Measurements from ENCODE around the gene ACAP1.
A peak's percentile ranks its signal among the peaks of the same experiment; 100 is the strongest.

The ACAP1 gene

DNA sequence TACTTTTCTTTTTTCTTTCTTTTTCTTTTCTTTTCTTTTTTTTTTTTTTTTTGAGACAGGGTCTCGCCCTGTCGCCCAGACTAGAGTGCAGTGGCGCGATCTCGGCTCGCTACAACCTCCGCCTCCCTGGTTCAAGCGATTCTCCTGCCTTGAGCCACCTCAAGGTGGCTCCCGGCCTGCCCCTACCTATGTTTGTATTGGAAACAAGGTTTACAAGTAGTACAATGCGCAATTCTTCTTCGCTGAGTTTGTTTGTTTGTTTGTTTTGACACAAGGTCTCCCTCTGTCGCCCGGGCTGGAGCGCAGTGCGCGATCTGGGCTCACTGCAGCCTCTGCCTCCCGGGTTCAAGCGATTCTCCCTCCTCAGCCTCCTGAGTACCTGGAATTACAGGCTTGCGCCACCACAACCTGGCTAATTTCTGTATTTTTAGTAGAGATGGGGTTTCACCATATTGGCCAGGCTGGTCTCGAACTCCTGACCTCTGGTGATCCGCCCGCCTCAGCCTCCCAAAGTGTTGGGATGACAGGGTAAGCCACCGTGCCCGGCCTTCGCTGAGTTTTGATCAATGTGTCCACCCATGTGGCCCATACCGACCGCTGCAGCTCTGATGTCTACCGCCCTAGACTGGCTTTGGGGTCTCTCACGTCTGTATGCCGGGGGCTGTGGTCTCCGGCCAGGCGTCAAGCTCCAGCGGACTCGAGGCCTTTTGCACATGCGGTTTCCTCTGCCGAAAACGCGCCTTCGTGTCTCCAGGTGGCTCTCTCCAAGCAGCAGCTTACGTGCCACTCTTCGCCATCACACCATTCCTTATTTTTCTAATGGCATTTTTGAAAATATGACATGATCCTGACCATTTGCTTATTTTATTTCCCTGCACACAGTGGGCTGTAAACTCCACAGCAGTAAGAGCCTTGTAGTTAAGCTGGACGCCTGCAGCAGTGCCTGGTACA is 40.8 kb upstream of the ACAP1 start:
- peaks cover 42% of the 10 kb centered on the region for H3K4me1 ChIP-seq
- peak overlapping the region; percentile 85 for H3K4me2 ChIP-seq
- TF ChIP-seq Cebpa-rat (IDR thresholded peaks at IDR 0.05), result no peak
- no peak overlapping the region for H3K27ac ChIP-seq
- no peaks in the 10 kb centered on the region for H3K9me3 ChIP-seq
- peak overlapping the region; percentile 52 for H3K4me3 ChIP-seq
- H3K27me3 ChIP-seq, result peaks cover 62% of the 10 kb centered on the region
- H3K36me3 ChIP-seq, result no peaks in the 10 kb centered on the region
- no peak overlapping the region for H3K9ac ChIP-seq
- H4K20me1 ChIP-seq, result no peaks in the 10 kb centered on the region

DNA sequence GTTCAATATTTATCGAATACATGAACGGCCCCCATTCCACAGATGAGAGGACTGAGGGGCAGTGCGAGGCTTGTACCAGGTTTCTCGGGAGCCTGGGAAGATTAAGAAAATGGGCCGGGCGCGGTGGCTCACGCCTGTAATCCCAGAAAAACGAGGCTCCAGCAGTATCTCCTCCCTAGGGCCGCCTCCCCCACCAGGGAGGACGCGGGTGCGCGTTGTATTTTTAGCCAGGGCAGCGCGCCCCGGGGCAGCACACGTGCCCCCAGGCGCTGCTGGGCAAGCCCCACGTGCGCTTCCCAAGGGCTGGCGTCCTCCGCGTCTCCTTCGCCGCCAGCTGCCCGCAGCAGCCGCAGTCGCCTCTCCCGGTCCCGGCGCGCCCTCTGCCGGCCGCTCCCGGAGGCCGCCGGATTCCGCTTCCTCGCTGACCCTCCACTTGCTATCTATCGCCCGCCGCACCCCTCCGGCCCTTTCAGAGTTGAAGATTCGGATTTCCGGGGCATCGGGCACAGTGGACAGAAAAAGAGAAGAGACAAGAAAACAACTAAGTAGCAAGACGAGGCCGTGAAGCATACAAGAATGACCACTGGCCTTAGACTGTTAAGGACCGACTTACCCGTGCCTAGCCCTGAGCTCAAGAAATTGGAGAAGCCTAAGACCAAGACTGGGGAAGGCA is 40.0 kb upstream of the ACAP1 start:
- Histone ChIP-seq H4K20me1 (no peaks in the 10 kb centered on the region), H3K9me3 (no peaks in the 10 kb centered on the region), H3K4me1 (peaks cover 42% of the 10 kb centered on the region), H3K4me3 (peak overlapping the region; percentile 40), H3K27me3 (peaks cover 59% of the 10 kb centered on the region), H3K36me3 (no peaks in the 10 kb centered on the region), H3K9ac (no peak overlapping the region), H3K4me2 (peak overlapping the region; percentile 85), H3K27ac (no peak overlapping the region)
- TF ChIP-seq Cebpa-rat (IDR thresholded peaks at IDR 0.05), result no peak

DNA sequence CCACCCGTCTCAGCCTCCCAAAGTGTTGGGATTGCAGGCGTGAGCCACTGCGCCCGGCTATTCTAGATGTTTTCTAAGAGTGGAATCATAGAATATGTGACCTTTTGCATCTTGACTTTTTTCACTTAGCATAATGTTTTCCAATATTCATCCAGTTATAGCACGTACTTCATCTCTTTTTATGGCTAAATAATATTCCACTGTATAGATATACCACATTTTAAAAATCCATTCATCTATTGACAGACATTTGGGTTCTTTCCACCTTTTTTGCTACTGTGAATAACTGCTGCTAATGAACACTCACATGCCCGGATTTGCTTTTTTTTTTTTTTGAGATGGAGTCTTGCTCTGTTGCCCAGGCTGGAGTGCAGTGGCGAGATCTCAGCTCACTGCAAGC is 32.1 kb upstream of the ACAP1 start:
- no peak for TF ChIP-seq Cebpa-rat (IDR thresholded peaks at IDR 0.05)
- H3K27ac ChIP-seq, result no peak overlapping the region
- H3K9me3 ChIP-seq, result no peaks in the 10 kb centered on the region

DNA sequence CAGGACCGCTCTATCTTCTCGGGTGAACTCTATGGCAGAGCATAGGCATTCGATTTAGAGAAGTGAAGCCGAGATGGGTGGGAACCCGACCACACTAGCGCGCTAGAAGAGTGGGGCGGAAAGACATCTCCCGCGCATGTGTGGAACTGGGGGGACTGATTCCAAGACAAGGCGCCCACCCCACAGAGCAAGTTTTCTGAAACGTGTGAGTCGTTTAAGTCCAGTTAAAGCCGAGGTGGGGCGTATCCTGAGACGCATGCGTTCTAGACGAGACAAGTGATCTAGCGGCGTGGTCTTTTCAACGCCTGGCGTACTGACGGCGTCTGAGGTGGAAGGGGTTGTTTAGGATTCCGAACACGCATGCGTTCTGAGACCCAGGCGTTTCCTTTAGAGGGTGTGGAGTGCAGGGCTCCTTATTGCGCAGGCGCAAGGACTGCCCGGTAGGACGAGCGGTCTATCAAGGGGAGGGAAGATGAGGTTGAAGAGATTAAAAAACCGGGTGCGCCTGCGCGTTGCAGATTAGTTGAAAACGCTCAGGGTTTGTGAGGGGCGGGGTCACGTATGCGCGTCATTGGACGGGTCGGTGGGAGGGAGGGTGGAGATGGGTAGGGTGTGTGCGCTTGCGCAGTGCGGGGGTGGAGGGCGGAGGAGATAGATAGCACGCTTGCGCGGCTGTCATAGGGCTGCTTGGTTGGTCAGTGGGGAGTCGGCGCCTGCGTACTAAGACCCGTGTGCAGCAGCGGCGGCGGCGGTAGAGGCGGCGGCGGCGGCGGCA is 29.2 kb upstream of the ACAP1 start, which contains the start of gene EIF5A:
TSS of gene EIF5A (plus strand) at position 718 of the 775 bp plus-strand sequence. CDS start 2,008 bp downstream, outside the sequence.
- H3K9ac ChIP-seq, result peak within 1 kb of the TSS; percentile 99
- H3K4me1 ChIP-seq, result peaks cover 35% of the 10 kb centered on the region
- no peaks in the 10 kb centered on the region for H3K9me3 ChIP-seq
- no peaks in the 10 kb centered on the region for H3K27me3 ChIP-seq
- no peak for TF ChIP-seq Cebpa-rat (IDR thresholded peaks at IDR 0.05)
- H4K20me1 ChIP-seq, result peaks cover 41% of the 10 kb centered on the region
- H3K36me3 ChIP-seq, result peaks cover 30% of the 10 kb centered on the region
- H3K4me3 ChIP-seq, result peak within 1 kb of the TSS; percentile 85
- peak within 1 kb of the TSS; percentile 89 for H3K4me2 ChIP-seq
- H3K27ac ChIP-seq, result peak within 1 kb of the TSS; percentile 98

More for the DNA sequence above, 32.1 kb upstream of the ACAP1 start:
- no peaks in the 10 kb centered on the region for H3K27me3 ChIP-seq
- no peak overlapping the region for H3K4me2 ChIP-seq
- peaks cover under 1% of the 10 kb centered on the region; the same call in 1 of the 2 replicates for H3K36me3 ChIP-seq
- peaks cover 11% of the 10 kb centered on the region for H3K4me1 ChIP-seq
- peaks cover 12% of the 10 kb centered on the region for H4K20me1 ChIP-seq
- H3K9ac ChIP-seq, result no peak overlapping the region
- H3K4me3 ChIP-seq, result no peak overlapping the region

DNA sequence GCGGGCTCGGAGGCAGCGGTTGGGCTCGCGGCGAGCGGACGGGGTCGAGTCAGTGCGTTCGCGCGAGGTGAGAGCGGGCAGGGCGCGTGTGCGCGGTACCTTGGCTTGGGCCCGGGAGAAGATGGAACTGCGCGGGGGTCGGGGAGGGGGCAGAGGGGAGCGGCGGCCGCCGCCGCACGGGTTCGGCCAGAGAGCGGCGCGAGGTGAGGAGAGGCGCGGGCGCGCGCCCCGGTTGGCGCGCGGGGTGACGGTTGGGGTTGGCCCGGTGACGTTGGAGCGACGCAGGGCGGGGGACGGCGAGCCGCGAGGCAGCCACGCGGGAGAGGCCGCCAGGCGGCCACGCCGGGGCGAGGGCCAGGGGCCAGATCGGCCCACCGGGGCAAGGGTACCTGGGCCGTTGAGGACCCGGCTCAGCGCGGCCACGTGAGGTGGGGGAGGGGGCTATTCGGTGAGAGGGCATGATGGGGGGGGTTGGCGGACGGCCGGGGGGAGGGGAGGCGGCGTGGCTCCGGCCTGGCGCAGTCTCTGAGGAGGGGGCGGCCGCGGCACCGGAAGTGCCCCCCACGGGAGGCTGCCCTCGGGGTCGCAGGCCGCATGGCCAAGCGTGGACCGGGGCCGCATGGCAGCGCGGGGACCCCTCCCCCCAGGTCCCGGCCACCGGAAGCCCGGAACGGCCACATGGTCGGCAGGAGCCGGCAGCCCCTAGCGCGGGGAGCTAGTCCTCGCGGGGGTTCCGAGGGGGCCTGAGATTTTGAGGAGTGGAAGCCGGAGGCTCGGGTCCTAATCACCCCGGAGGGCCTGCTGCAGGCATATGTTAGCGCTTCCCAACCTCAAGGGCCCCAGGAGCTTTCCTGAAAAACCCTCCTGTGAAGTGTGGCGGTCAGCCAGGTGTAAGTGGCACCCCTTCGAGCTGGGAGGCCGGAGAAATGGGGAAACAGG is 28.4 kb upstream of the ACAP1 start:
- Histone ChIP-seq H3K27me3 (no peaks in the 10 kb centered on the region), H3K36me3 (peaks cover 39% of the 10 kb centered on the region), H3K4me2 (peak overlapping the region; percentile 89), H3K9ac (peak overlapping the region; percentile 99), H3K27ac (peak overlapping the region; percentile 98), H3K4me1 (peaks cover 42% of the 10 kb centered on the region), H4K20me1 (peaks cover 50% of the 10 kb centered on the region), H3K4me3 (peak overlapping the region; percentile 85), H3K9me3 (no peaks in the 10 kb centered on the region)
- TF ChIP-seq Cebpa-rat (IDR thresholded peaks at IDR 0.05), result no peak

DNA sequence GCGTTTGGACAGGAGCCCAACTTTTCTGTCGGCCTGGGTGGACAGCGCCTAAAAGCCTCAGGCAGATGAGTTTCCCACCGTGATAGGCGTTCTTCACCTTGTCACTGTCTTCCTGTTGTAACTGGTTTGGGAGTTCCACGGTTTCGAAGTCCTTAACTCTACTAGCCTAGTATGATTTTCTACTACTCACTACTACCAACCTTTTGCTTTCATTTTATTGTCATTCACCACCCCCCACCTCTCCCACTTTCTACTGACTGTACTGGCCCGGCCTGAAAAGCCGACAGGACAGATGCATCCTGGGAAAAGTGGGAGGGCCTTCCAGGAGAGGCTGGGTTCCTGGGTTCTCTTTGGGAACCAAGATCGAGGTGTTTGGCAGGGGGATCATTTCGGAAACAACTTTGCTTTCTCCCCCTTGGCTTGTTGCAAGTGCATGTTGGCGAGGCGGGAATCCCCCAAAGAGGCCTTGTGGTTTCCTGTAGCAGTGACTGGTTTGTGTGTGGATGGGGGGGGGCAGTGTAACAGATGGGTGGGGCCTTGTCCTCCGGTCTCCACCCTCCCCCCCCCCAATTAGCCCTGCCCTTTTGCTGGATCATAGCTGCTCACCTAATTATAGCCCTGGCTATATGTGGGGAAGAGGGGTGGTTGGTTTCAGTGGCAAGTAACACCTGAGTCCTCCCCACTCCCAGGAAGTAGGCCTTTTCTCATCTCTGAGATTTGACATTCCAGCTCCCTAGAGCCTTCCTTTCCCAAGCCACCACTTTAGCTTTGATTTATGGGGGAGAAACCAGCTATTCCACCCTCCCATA is 27.5 kb upstream of the ACAP1 start:
- Histone ChIP-seq H3K9me3 (no peaks in the 10 kb centered on the region), H4K20me1 (peaks cover 58% of the 10 kb centered on the region), H3K27ac (peak overlapping the region; percentile 98), H3K4me1 (peaks cover 51% of the 10 kb centered on the region), H3K4me3 (peak overlapping the region; percentile 85), H3K9ac (peak overlapping the region; percentile 99), H3K27me3 (no peaks in the 10 kb centered on the region), H3K4me2 (peak overlapping the region; percentile 89), H3K36me3 (peaks cover 47% of the 10 kb centered on the region)
- TF ChIP-seq Cebpa-rat (IDR thresholded peaks at IDR 0.05), result no peak

DNA sequence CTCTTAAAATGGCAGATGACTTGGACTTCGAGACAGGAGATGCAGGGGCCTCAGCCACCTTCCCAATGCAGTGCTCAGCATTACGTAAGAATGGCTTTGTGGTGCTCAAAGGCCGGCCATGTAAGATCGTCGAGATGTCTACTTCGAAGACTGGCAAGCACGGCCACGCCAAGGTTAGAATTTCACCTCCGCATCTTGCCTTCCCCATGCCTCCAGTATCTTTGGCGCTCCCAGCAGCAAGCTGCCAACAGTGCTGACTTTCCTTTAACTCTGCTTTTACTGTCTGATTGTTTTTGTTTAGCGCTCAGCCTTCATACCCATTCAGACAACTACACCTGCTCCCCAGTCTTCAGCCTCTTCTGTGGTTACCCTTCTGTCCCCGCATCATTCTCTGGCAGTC is 26.7 kb upstream of the ACAP1 start:
- H3K27me3 ChIP-seq, result no peaks in the 10 kb centered on the region
- H4K20me1 ChIP-seq, result peaks cover 66% of the 10 kb centered on the region
- no peaks in the 10 kb centered on the region for H3K9me3 ChIP-seq
- TF ChIP-seq Cebpa-rat (IDR thresholded peaks at IDR 0.05), result no peak
- no peak overlapping the region for H3K27ac ChIP-seq
- H3K4me1 ChIP-seq, result peaks cover 58% of the 10 kb centered on the region
- peak overlapping the region; percentile 89 for H3K4me2 ChIP-seq
- peak overlapping the region; percentile 85 for H3K4me3 ChIP-seq
- 0 out of 2 replicates have a peak overlapping the region, but pooled peaks have one; percentile 99 for H3K9ac ChIP-seq
- peaks cover 50% of the 10 kb centered on the region for H3K36me3 ChIP-seq

DNA sequence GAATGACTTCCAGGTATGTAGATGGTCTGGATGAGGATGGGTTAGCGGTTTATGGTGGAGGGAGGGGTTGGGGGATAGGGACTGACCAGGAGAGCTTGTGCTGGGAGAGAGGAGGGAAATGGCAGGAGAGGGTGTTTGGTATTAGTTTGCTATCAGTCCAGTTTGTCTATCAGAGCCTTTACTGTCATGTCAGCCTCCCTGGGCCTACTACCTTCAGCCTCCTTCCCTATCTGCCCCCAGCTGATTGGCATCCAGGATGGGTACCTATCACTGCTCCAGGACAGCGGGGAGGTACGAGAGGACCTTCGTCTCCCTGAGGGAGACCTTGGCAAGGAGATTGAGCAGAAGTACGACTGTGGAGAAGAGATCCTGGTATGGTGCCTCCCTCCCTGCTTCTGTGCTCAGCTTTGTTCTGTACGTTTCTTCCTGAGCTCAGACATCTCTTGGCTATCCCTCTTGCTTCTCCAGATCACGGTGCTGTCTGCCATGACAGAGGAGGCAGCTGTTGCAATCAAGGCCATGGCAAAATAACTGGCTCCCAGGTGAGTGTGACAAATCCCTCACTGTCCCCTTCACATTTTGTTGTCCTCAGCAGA is 25.1 kb upstream of the ACAP1 start:
- H3K4me3 ChIP-seq, result no peak overlapping the region
- H3K36me3 ChIP-seq, result peaks cover 56% of the 10 kb centered on the region
- H3K4me1 ChIP-seq, result peaks cover 60% of the 10 kb centered on the region
- no peak overlapping the region for H3K27ac ChIP-seq
- no peaks in the 10 kb centered on the region for H3K9me3 ChIP-seq
- no peak overlapping the region for H3K4me2 ChIP-seq
- H4K20me1 ChIP-seq, result peaks cover 70% of the 10 kb centered on the region
- H3K9ac ChIP-seq, result peak overlapping the region; percentile 13; the same call in 1 of the 2 replicates
- no peak for TF ChIP-seq Cebpa-rat (IDR thresholded peaks at IDR 0.05)
- H3K27me3 ChIP-seq, result no peaks in the 10 kb centered on the region
